Activated T-helper 1 cell treated with anti-CD3 and anti-CD28 coated beads, Interleukin-12 subunit alpha, Interleukin-12 subunit beta, Interleukin-2, Interleukin-4 antibody, amounts not matched to agents 30 ng/mL and 10 ng/mL and 1 ng/mL, durations not matched to agents 14 hours and 24 hours and 36 hours (primary cell): Measurements from ENCODE around the gene GPATCH8. TPM values are rescaled to one million over a fixed set of nuclear protein-coding genes. Genes with fewer than 3 reads are reported as not detected.
"Not testable (repeated sequence)": the region's sequence is repeated elsewhere in the genome, so short reads cannot be mapped to it uniquely, and the experiment has no call there.

Experiments used
- DNase-seq: peaks from one replicate; pipeline ENCODE4 v3.0.0; 2021; ENCODE audit warnings: low spot score
- H3K27ac Mint-ChIP-seq: one replicate; pipeline ENCODE4 v1.8.0; 2021; ENCODE audit warnings: mild to moderate bottlenecking, mixed read lengths
- H3K27me3 Mint-ChIP-seq: one replicate; pipeline ENCODE4 v1.8.0; 2022; ENCODE audit warnings: mild to moderate bottlenecking, moderate library complexity, mixed read lengths; ENCODE audit not compliant: insufficient read depth
- H3K36me3 Mint-ChIP-seq: one replicate; pipeline ENCODE4 v1.8.0; 2021; ENCODE audit warnings: low read depth, mixed read lengths
- H3K4me1 Mint-ChIP-seq: one replicate; pipeline ENCODE4 v1.8.0; 2021; ENCODE audit warnings: low read depth, mixed read lengths
- H3K4me3 Mint-ChIP-seq: one replicate; pipeline ENCODE4 v1.8.0; 2021; ENCODE audit warnings: mild to moderate bottlenecking, moderate library complexity, mixed read lengths
- H3K9me3 Mint-ChIP-seq: one replicate; pipeline ENCODE4 v1.8.0; 2021; ENCODE audit warnings: mixed read lengths
- intact Hi-C: fragments of 100-400 bp; cut with micrococcal nuclease; formaldehyde crosslinking; loops from one replicate; pipeline ENCODE4 v1.15.1; 2024
- total RNA-seq: library from RNA; stranded (reverse); gene quantifications from 2 replicates; pipeline ENCODE4 v1.2.3, GENCODE V29; 2022

GPATCH8 gene
- total RNA-seq, 1 donor from 2014 or later: 50.4 TPM

GRCh38 chr17:44511241-44512134 is 8.3 kb upstream of the GPATCH8 start:
- H3K9me3 Mint-ChIP-seq, H3K27ac Mint-ChIP-seq, H3K4me1 Mint-ChIP-seq, intact Hi-C loops, DNase-seq, H3K36me3 Mint-ChIP-seq, H3K4me3 Mint-ChIP-seq: not testable (repeated sequence)
- H3K27me3 Mint-ChIP-seq: peaks cover 12% of the 10 kb centered on the region

- intact Hi-C loops, H3K9me3 Mint-ChIP-seq, DNase-seq, H3K4me3 Mint-ChIP-seq, H3K27ac Mint-ChIP-seq, H3K27me3 Mint-ChIP-seq, H3K36me3 Mint-ChIP-seq: not testable (repeated sequence)
- peaks cover 13% of the 10 kb centered on the region for H3K4me1 Mint-ChIP-seq
These were observed 3.9 kb upstream of the GPATCH8 start for GRCh38 chr17:44506939-44507604.

GRCh38 chr17:44502598-44503146 is 534 bp downstream of the GPATCH8 start:
- H3K9me3 Mint-ChIP-seq: no peaks in the 10 kb centered on the region
- no peak for DNase-seq
- no peaks in the 10 kb centered on the region for H3K27me3 Mint-ChIP-seq
- H3K4me1 Mint-ChIP-seq: peaks cover 33% of the 10 kb centered on the region
- intact Hi-C loops: loop anchor here (1.0 kb wide), 2 partner anchors 117 to 281 kb away; no protein-coding TSS in a partner anchor
- H3K4me3 Mint-ChIP-seq: peak overlapping the region; percentile 98
- H3K36me3 Mint-ChIP-seq: peaks cover 4% of the 10 kb centered on the region
- H3K27ac Mint-ChIP-seq: peak overlapping the region; percentile 95

- Mint-ChIP-seq H3K27me3 (no peaks in the 10 kb centered on the region), H3K4me3 (peak overlapping the region; percentile 98), H3K9me3 (no peaks in the 10 kb centered on the region), H3K4me1 (peaks cover 35% of the 10 kb centered on the region), H3K36me3 (peaks cover 4% of the 10 kb centered on the region), H3K27ac (peak overlapping the region; percentile 95)
- DNase-seq: no peak
- intact Hi-C loops: no loop called here
These were observed 1.3 kb downstream of the GPATCH8 start for GRCh38 chr17:44501866-44502375.

GRCh38 chr17:44499722-44500121 is 3.5 kb downstream of the GPATCH8 start:
- Mint-ChIP-seq H3K4me1 (peaks cover 41% of the 10 kb centered on the region), H3K36me3 (peaks cover 4% of the 10 kb centered on the region), H3K9me3 (no peaks in the 10 kb centered on the region), H3K4me3 (no peak overlapping the region), H3K27ac (no peak overlapping the region), H3K27me3 (no peaks in the 10 kb centered on the region)
- DNase-seq: no peak
- intact Hi-C loops: no loop called here

- H3K27ac Mint-ChIP-seq: no peak overlapping the region
- no peak for DNase-seq
- H3K36me3 Mint-ChIP-seq: peaks cover 13% of the 10 kb centered on the region
- H3K9me3 Mint-ChIP-seq: no peaks in the 10 kb centered on the region
- H3K27me3 Mint-ChIP-seq: no peaks in the 10 kb centered on the region
- intact Hi-C loops: no loop called here
- no peak overlapping the region for H3K4me3 Mint-ChIP-seq
- peaks cover 38% of the 10 kb centered on the region for H3K4me1 Mint-ChIP-seq
These were observed 6.4 kb downstream of the GPATCH8 start for GRCh38 chr17:44496815-44497214.

GRCh38 chr17:44493339-44493738 is 9.9 kb downstream of the GPATCH8 start:
- DNase-seq: no peak
- H3K36me3 Mint-ChIP-seq: peaks cover 22% of the 10 kb centered on the region
- H3K4me3 Mint-ChIP-seq: no peak overlapping the region
- H3K27ac Mint-ChIP-seq: no peak overlapping the region
- peaks cover 19% of the 10 kb centered on the region for H3K4me1 Mint-ChIP-seq
- no peaks in the 10 kb centered on the region for H3K27me3 Mint-ChIP-seq
- no peaks in the 10 kb centered on the region for H3K9me3 Mint-ChIP-seq
- intact Hi-C loops: no loop called here

- H3K27me3 Mint-ChIP-seq: no peaks in the 10 kb centered on the region
- no peak for DNase-seq
- intact Hi-C loops: no loop called here
- H3K36me3 Mint-ChIP-seq: peaks cover 20% of the 10 kb centered on the region
- peaks cover 16% of the 10 kb centered on the region for H3K4me1 Mint-ChIP-seq
- H3K4me3 Mint-ChIP-seq: no peak overlapping the region
- H3K9me3 Mint-ChIP-seq: no peaks in the 10 kb centered on the region
- H3K27ac Mint-ChIP-seq: no peak overlapping the region
These were observed 10.4 kb downstream of the GPATCH8 start for GRCh38 chr17:44492706-44493272.

- intact Hi-C loops: no loop called here
- Mint-ChIP-seq H3K36me3 (peaks cover 22% of the 10 kb centered on the region), H3K4me3 (no peak overlapping the region), H3K27me3 (no peaks in the 10 kb centered on the region), H3K27ac (no peak overlapping the region), H3K4me1 (peaks cover 8% of the 10 kb centered on the region), H3K9me3 (no peaks in the 10 kb centered on the region)
- DNase-seq: no peak
These were observed 13.6 kb downstream of the GPATCH8 start for GRCh38 chr17:44489581-44489980.

- peaks cover 12% of the 10 kb centered on the region for H3K36me3 Mint-ChIP-seq
- no peaks in the 10 kb centered on the region for H3K4me1 Mint-ChIP-seq
- H3K9me3 Mint-ChIP-seq: no peaks in the 10 kb centered on the region
- DNase-seq: no peak
- intact Hi-C loops: no loop called here
- no peaks in the 10 kb centered on the region for H3K27me3 Mint-ChIP-seq
- no peak overlapping the region for H3K4me3 Mint-ChIP-seq
- no peak overlapping the region for H3K27ac Mint-ChIP-seq
These were observed 16.0 kb downstream of the GPATCH8 start for GRCh38 chr17:44487170-44487569.

GRCh38 chr17:44473367-44473766 is 29.8 kb downstream of the GPATCH8 start:
- H3K27me3 Mint-ChIP-seq: no peaks in the 10 kb centered on the region
- DNase-seq: no peak
- H3K4me3 Mint-ChIP-seq: no peak overlapping the region
- H3K4me1 Mint-ChIP-seq: peaks cover 7% of the 10 kb centered on the region
- peaks cover 11% of the 10 kb centered on the region for H3K36me3 Mint-ChIP-seq
- intact Hi-C loops: no loop called here
- H3K9me3 Mint-ChIP-seq: no peaks in the 10 kb centered on the region
- no peak overlapping the region for H3K27ac Mint-ChIP-seq

- no peak overlapping the region for H3K4me3 Mint-ChIP-seq
- H3K9me3 Mint-ChIP-seq: no peaks in the 10 kb centered on the region
- no peak for DNase-seq
- peaks cover 11% of the 10 kb centered on the region for H3K36me3 Mint-ChIP-seq
- H3K4me1 Mint-ChIP-seq: peaks cover under 1% of the 10 kb centered on the region
- intact Hi-C loops: no loop called here
- no peak overlapping the region for H3K27ac Mint-ChIP-seq
- no peaks in the 10 kb centered on the region for H3K27me3 Mint-ChIP-seq
These were observed 33.5 kb downstream of the GPATCH8 start for GRCh38 chr17:44469676-44470075.
